Measurements from ENCODE around the gene IPO9. TPM values are rescaled to one million over a fixed set of nuclear protein-coding genes. Genes with fewer than 3 reads are reported as not detected.

The IPO9 gene
- polyA plus RNA-seq, 1 donor (not counting 4 experiments of a cell fraction or from before 2014, with no cell fraction given), result 38.9 TPM

DNA sequence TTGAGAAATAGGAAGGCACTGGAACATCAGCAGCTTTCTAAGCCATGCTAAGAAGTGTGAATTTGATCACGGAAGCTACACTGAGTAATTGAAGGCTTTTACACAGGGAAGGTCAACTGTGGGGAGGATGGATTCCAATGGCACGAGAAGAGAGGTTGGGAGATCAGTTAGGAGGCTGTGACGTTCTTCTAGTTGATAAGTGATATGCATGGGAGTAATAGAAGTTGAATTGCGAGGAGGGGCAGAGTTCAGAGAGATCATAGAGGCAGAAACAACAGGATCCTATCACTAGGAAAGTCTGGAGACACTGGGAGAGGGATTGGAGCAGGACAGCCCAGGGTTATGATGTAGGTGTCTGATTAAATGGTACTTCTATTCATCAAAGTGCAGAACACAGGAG, 101.2 kb downstream of the IPO9 start:
- H3K9me1 ChIP-seq (ENCODE audit: control insufficient read depth, extremely low read depth, insufficient read depth, low read length), result no peaks in the 10 kb centered on the region
- TF ChIP-seq, protein P1, sequence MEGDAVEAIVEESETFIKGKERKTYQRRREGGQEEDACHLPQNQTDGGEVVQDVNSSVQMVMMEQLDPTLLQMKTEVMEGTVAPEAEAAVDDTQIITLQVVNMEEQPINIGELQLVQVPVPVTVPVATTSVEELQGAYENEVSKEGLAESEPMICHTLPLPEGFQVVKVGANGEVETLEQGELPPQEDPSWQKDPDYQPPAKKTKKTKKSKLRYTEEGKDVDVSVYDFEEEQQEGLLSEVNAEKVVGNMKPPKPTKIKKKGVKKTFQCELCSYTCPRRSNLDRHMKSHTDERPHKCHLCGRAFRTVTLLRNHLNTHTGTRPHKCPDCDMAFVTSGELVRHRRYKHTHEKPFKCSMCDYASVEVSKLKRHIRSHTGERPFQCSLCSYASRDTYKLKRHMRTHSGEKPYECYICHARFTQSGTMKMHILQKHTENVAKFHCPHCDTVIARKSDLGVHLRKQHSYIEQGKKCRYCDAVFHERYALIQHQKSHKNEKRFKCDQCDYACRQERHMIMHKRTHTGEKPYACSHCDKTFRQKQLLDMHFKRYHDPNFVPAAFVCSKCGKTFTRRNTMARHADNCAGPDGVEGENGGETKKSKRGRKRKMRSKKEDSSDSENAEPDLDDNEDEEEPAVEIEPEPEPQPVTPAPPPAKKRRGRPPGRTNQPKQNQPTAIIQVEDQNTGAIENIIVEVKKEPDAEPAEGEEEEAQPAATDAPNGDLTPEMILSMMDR (optimal IDR thresholded peaks at IDR 0.05 in 1 of 3, IDR thresholded peaks at IDR 0.05 in 1 of 3, conservative IDR thresholded peaks at IDR 0.05 in 1 of 3; ENCODE audit: extremely low read depth in 1 of 3, insufficient read depth in 2 of 3, low read length in 3 of 3), result no peak
- TF ChIP-seq EZH2 (IDR thresholded peaks at IDR 0.05; ENCODE audit: low read length), result no peak
- no peak overlapping the region for H3K9ac ChIP-seq (ENCODE audit: control insufficient read depth, extremely low read depth, insufficient read depth, low read length)
- no peak overlapping the region for H3K27ac ChIP-seq (ENCODE audit: control insufficient read depth, insufficient read depth, low read length)
- DNase-seq (ENCODE audit: low read depth, low spot score) (no peak), FAIRE-seq (no peak)
- dilution Hi-C loops (cut with MboI; ENCODE audit: extremely low pct_ligation_motif_present, low sequenced_read_pairs), result no loop called here
- no peaks in the 10 kb centered on the region for H3K79me2 ChIP-seq (ENCODE audit: control insufficient read depth, insufficient read depth, low read length)
- no peaks in the 10 kb centered on the region for H3K4me1 ChIP-seq (ENCODE audit: control insufficient read depth, extremely low read depth, insufficient read depth, low read length)
- no peak overlapping the region for H3K4me3 ChIP-seq (ENCODE audit: control insufficient read depth in 2 of 3, extremely low read depth in 1 of 3, insufficient read depth in 2 of 3, low read depth in 1 of 3, low read length in 3 of 3)
- no peaks in the 10 kb centered on the region for H4K20me1 ChIP-seq (ENCODE audit: control insufficient read depth, extremely low read depth, insufficient read depth, low read length)
- no peak overlapping the region for H3K4me2 ChIP-seq (ENCODE audit: control insufficient read depth, extremely low read depth, insufficient read depth, low read depth, low read length)
- H2AFZ ChIP-seq (ENCODE audit: control insufficient read depth, low read length), result no peak overlapping the region
- H3K9me3 ChIP-seq (ENCODE audit: control insufficient read depth, low read depth, low read length), result no peaks in the 10 kb centered on the region
- H3K36me3 ChIP-seq (ENCODE audit: control insufficient read depth in 2 of 2, extremely low read depth in 1 of 2, insufficient read depth in 2 of 2, low read length in 2 of 2), result no peaks in the 10 kb centered on the region
- H3K27me3 ChIP-seq (ENCODE audit: control insufficient read depth, extremely low read depth, insufficient read depth, low read length), result no peaks in the 10 kb centered on the region

GRCh38 chr1:201930803-201931202, 101.8 kb downstream of the IPO9 start:
- H3K9me3 ChIP-seq (ENCODE audit: control insufficient read depth, low read depth, low read length), result no peaks in the 10 kb centered on the region
- H2AFZ ChIP-seq (ENCODE audit: control insufficient read depth, low read length), result no peak overlapping the region
- H4K20me1 ChIP-seq (ENCODE audit: control insufficient read depth, extremely low read depth, insufficient read depth, low read length), result no peaks in the 10 kb centered on the region
- DNase-seq (ENCODE audit: low read depth, low spot score) (no peak), FAIRE-seq (no peak)
- H3K79me2 ChIP-seq (ENCODE audit: control insufficient read depth, insufficient read depth, low read length), result no peaks in the 10 kb centered on the region
- no peak overlapping the region for H3K9ac ChIP-seq (ENCODE audit: control insufficient read depth, extremely low read depth, insufficient read depth, low read length)
- TF ChIP-seq, protein P1 (optimal IDR thresholded peaks at IDR 0.05 in 1 of 3, IDR thresholded peaks at IDR 0.05 in 1 of 3, conservative IDR thresholded peaks at IDR 0.05 in 1 of 3; ENCODE audit: extremely low read depth in 1 of 3, insufficient read depth in 2 of 3, low read length in 3 of 3), result no peak
- TF ChIP-seq EZH2 (IDR thresholded peaks at IDR 0.05; ENCODE audit: low read length), result no peak
- H3K4me1 ChIP-seq (ENCODE audit: control insufficient read depth, extremely low read depth, insufficient read depth, low read length), result no peaks in the 10 kb centered on the region
- H3K27me3 ChIP-seq (ENCODE audit: control insufficient read depth, extremely low read depth, insufficient read depth, low read length), result no peaks in the 10 kb centered on the region
- dilution Hi-C loops (cut with MboI; ENCODE audit: extremely low pct_ligation_motif_present, low sequenced_read_pairs), result no loop called here
- H3K4me3 ChIP-seq (ENCODE audit: control insufficient read depth in 2 of 3, extremely low read depth in 1 of 3, insufficient read depth in 2 of 3, low read depth in 1 of 3, low read length in 3 of 3), result no peak overlapping the region
- no peak overlapping the region for H3K4me2 ChIP-seq (ENCODE audit: control insufficient read depth, extremely low read depth, insufficient read depth, low read depth, low read length)
- H3K9me1 ChIP-seq (ENCODE audit: control insufficient read depth, extremely low read depth, insufficient read depth, low read length), result no peaks in the 10 kb centered on the region
- H3K36me3 ChIP-seq (ENCODE audit: control insufficient read depth in 2 of 2, extremely low read depth in 1 of 2, insufficient read depth in 2 of 2, low read length in 2 of 2), result no peaks in the 10 kb centered on the region
- H3K27ac ChIP-seq (ENCODE audit: control insufficient read depth, insufficient read depth, low read length), result no peak overlapping the region

Small RNA genes lying within 50 kb of the gene (small RNA-seq; reads per million reads assigned to genes)
- gene MIR1231 (ENCODE audit: insufficient read length in 3 of 3, low read depth in 3 of 3, low replicate concordance in 1 of 3) (0 reads per million in 3 experiments), gene MIR6739 (ENCODE audit: insufficient read length in 3 of 3, low read depth in 3 of 3, low replicate concordance in 1 of 3) (0 to 0.33 (median 0) reads per million in 3 experiments)

Other genes starting within 250 kb of the IPO9 start
- 2.2 to 5.8 TPM (median 4.0 TPM) in 3 replicates for gene SHISA4, start 59.7 kb downstream of the IPO9 start, polyA plus RNA-seq
- 0.01 TPM in 1 of 3 replicates, not detected in the others for gene LMOD1, start 117.4 kb downstream of the IPO9 start, polyA plus RNA-seq
- gene TIMM17A, start 126.3 kb downstream of the IPO9 start, polyA plus RNA-seq, result 72.5 to 116 TPM (median 102 TPM) in 3 replicates
- gene RNPEP, start 153.5 kb downstream of the IPO9 start, polyA plus RNA-seq, result 35.4 to 63.0 TPM (median 59.8 TPM) in 3 replicates
- gene ELF3, start 181.4 kb downstream of the IPO9 start, polyA plus RNA-seq, result 0.23 to 1.1 TPM (median 0.51 TPM) in 3 replicates